K562 (cell line): ENCODE results near the gene CGN. TPM values are rescaled to one million over a fixed set of nuclear protein-coding genes. Genes with fewer than 3 reads are reported as not detected.

Source experiments
- ATAC-seq: fragments of 200-7000 bp; cut with Tn5 transposase; 3 replicates; pipeline ENCODE4 v1.9.1; 2020; ENCODE audit warnings: moderate library complexity
- BruUV-seq: library from RNA; stranded (reverse); fragments of 400-500 nt; replicated peaks from 2 replicates; lab custom pipeline; 2021; lab: Mats Ljungman, UMichigan
- CTCF ChIA-PET: fragments of 300-600 bp; formaldehyde crosslinking; extraction: SDS; loops from one replicate; lab custom pipeline; 2021; ENCODE audit warnings: low intra/inter-chr PET ratio; lab: Yijun Ruan, JAX
- POLR2A ChIA-PET: fragments of 300-600, 350-650 bp; sonication (Branson Sonifier 250); formaldehyde crosslinking; extraction: SDS; loops from one replicate; lab custom pipeline; 2021; ENCODE audit warnings: antibody characterized with exemption, inconsistent platforms; lab: Yijun Ruan, JAX
- DNase-seq, 4 experiments: peaks; one replicate each; pipeline versions ENCODE4 v3.0.0 to v3.0.0-alpha.2; 2011 to 2018; ENCODE audit warnings: low spot score in 3 of 4, mixed read lengths in 3 of 4; ENCODE audit errors: extremely low read depth in 1 of 4
- FAIRE-seq: peaks from 2 replicates; lab custom pipeline; 2011; peaks lifted over from hg19 to GRCh38; lab: Jason Lieb, UNC
- H2AFZ ChIP-seq: 2 replicates; pipeline ENCODE4 v1.6.0; 2011; ENCODE audit warnings: low read depth, low read length, control low read depth, inconsistent platforms
- H3K27ac ChIP-seq: fragments of 200-600 bp; 3 replicates; pipeline ENCODE4 v1.8.0; 2011; ENCODE audit warnings: low read depth, mild to moderate bottlenecking, control low read depth, inconsistent platforms, low read length, moderate library complexity, mixed read lengths; ENCODE audit errors: extremely low read depth
- H3K27me3 ChIP-seq, 2 experiments: fragments of 300-600 bp in 1 of 2; 2 replicates in 1 of 2; 3 replicates in 1 of 2; pipeline versions ENCODE4 v1.6.0 to v1.8.0; 2011; ENCODE audit warnings: inconsistent platforms in 2 of 2, low read length in 2 of 2, mild to moderate bottlenecking in 1 of 2, mixed read lengths in 1 of 2, moderate library complexity in 1 of 2; ENCODE audit not compliant: control insufficient read depth in 2 of 2, insufficient read depth in 2 of 2
- H3K36me3 ChIP-seq: fragments of 300-600 bp; 3 replicates; pipeline ENCODE4 v1.8.0; 2011; ENCODE audit warnings: mild to moderate bottlenecking, low read length, inconsistent platforms; ENCODE audit not compliant: control insufficient read depth, insufficient read depth
- H3K4me1 ChIP-seq, 2 experiments: fragments of 200-600 bp in 1 of 2; replicated peaks in 1 of 2; 2 replicates in 1 of 2; 3 replicates in 1 of 2; pipeline versions ENCODE4 v1.5.1 to v1.8.0; 2011; ENCODE audit warnings: inconsistent platforms in 2 of 2, low read length in 2 of 2, mild to moderate bottlenecking in 1 of 2, mixed read lengths in 1 of 2, moderate library complexity in 1 of 2; ENCODE audit not compliant: control insufficient read depth in 2 of 2, insufficient read depth in 2 of 2
- H3K4me2 ChIP-seq: 2 replicates; pipeline ENCODE4 v1.6.1; 2011; ENCODE audit warnings: low read length, control low read depth, inconsistent platforms, mixed read lengths; ENCODE audit not compliant: insufficient read depth
- H3K4me3 ChIP-seq: fragments of 200-600 bp; sonication (generic), shearing (Covaris generic); 2 replicates; pipeline ENCODE4 v1.5.1; 2016; ENCODE audit warnings: control low read depth, inconsistent platforms
- H3K79me2 ChIP-seq: fragments of 200-600 bp; 3 replicates; pipeline ENCODE4 v1.8.0; 2011; ENCODE audit warnings: low read length, inconsistent platforms; ENCODE audit not compliant: control insufficient read depth, insufficient read depth
- H3K9ac ChIP-seq, 2 experiments: 2 replicates each; pipeline versions ENCODE4 v1.6.0 to v1.6.1; 2011; ENCODE audit warnings: low read depth in 2 of 2, low read length in 2 of 2, control low read depth in 1 of 2, inconsistent platforms in 1 of 2, mild to moderate bottlenecking in 1 of 2, mixed read lengths in 1 of 2; ENCODE audit not compliant: insufficient read depth in 1 of 2
- H3K9me1 ChIP-seq: one replicate; pipeline ENCODE4 v1.6.0; 2011; ENCODE audit warnings: inconsistent platforms, mild to moderate bottlenecking, low read length, moderate library complexity; ENCODE audit not compliant: control insufficient read depth, insufficient read depth
- H3K9me3 ChIP-seq: replicated peaks from 2 replicates; pipeline ENCODE4 v1.5.1; 2011; ENCODE audit warnings: low read depth, low read length, inconsistent platforms; ENCODE audit not compliant: control insufficient read depth, insufficient read depth
- H4K20me1 ChIP-seq: replicated peaks from 2 replicates; pipeline ENCODE4 v1.6.1; 2011; ENCODE audit warnings: low read length, inconsistent platforms, mixed read lengths; ENCODE audit not compliant: control insufficient read depth, insufficient read depth
- MYNN ChIP-seq, 2 experiments: sonication (generic); formaldehyde crosslinking in 1 of 2; IDR thresholded peaks; 2 replicates each; pipeline versions ENCODE4 v1.5.0 to v1.6.1; 2016 to 2020; ENCODE audit warnings: antibody characterized with exemption in 1 of 2, missing genetic modification reagents in 1 of 2
- POLR2G ChIP-seq: fragments of 200-400 bp; formaldehyde crosslinking; IDR thresholded peaks from 2 replicates; pipeline ENCODE4 v1.6.1; 2017; ENCODE audit warnings: low read depth, mild to moderate bottlenecking, antibody characterized with exemption, low read length, moderate library complexity
- SMC3 ChIP-seq: conservative IDR thresholded peaks from 2 replicates; pipeline ENCODE4 v1.6.1; 2011; ENCODE audit warnings: low read depth, low read length, improper control_type of control experiment; ENCODE audit not compliant: insufficient read depth
- SRSF3 ChIP-seq: fragments of 200-400 bp; formaldehyde crosslinking; IDR thresholded peaks from 2 replicates; pipeline ENCODE4 v1.6.1; 2016; ENCODE audit warnings: mild to moderate bottlenecking, low read length, moderate library complexity; ENCODE audit not compliant: insufficient read depth
- SRSF9 ChIP-seq: fragments of 200-400 bp; formaldehyde crosslinking; IDR thresholded peaks from 2 replicates; pipeline ENCODE4 v1.6.1; 2017; ENCODE audit warnings: low read depth, low read length, borderline replicate concordance
- TCF7 ChIP-seq: sonication (generic); IDR thresholded peaks from 2 replicates; pipeline ENCODE4 v1.6.1; 2016; ENCODE audit warnings: antibody characterized with exemption, borderline replicate concordance
- THRAP3 ChIP-seq: fragments of 450-650 bp; IDR thresholded peaks from 2 replicates; pipeline ENCODE4 v1.6.1; 2016; ENCODE audit warnings: mild to moderate bottlenecking, inconsistent platforms, borderline replicate concordance
- ZBTB17 ChIP-seq: fragments of 450-650 bp; formaldehyde crosslinking; IDR thresholded peaks from 2 replicates; pipeline ENCODE4 v1.4.0; 2020; ENCODE audit warnings: mild to moderate bottlenecking
- ZNF263 ChIP-seq: sonication (generic); formaldehyde crosslinking; IDR thresholded peaks from 2 replicates; pipeline ENCODE4 v1.8.0; 2022; ENCODE audit warnings: mild to moderate bottlenecking, missing genetic modification reagents, borderline replicate concordance
- WGBS: fragments of 100-300 bp; shearing (Covaris generic); methylation state at CpG from one replicate; pipeline ENCODE4 v1.1.6; 2016; ENCODE audit warnings: low coverage, mixed read lengths; ENCODE audit not compliant: insufficient coverage; ENCODE audit errors: missing lambda C conversion rate; 5-methylcytosine and 5-hydroxymethylcytosine counted together
- in situ Hi-C: fragments of 300-500 bp; cut with MboI; formaldehyde crosslinking; loops from 4 replicates; pipeline ENCODE4 v1.15.0; 2018; ENCODE audit warnings: inconsistent platforms, mixed read lengths
- intact Hi-C: fragments of 100-400 bp; cut with micrococcal nuclease; formaldehyde crosslinking; loops from 2 replicates; pipeline ENCODE4 v1.14.2; 2022
- polyA plus RNA-seq, 8 experiments: library from polyadenylated mRNA; depleted of rRNA in 4 of 8; stranded (reverse) in 5 of 8; unstranded in 3 of 8; fragments of >200 nt; fragmentation: Nextera tagmentation in 2 of 8; fragmentation: Illumina TruSeq in 1 of 8; extraction: Ambion mirVana in 2 of 8; extraction: Trizol in 1 of 8; gene quantifications; 2 replicates each; pipeline versions ENCODE4 v1.2.1 to v1.2.3, GENCODE V29; 2011 to 2014; ENCODE audit warnings: inconsistent platforms in 1 of 8, missing spikeins in 1 of 8
- total RNA-seq, 7 experiments: library from RNA; depleted of rRNA in 6 of 7; stranded (reverse); fragments of >200 nt in 6 of 7; fragmentation: Illumina TruSeq in 2 of 7; extraction: Trizol in 2 of 7; gene quantifications; 2 replicates each; pipeline versions ENCODE4 v1.2.1 to v1.2.3, GENCODE V29; 2011 to 2021; ENCODE audit warnings: low replicate concordance in 1 of 7
- TF ChIP-seq, protein P1 (sequence below), 2 experiments: fragments of 200-800 bp in 1 of 2; sonication (Bioruptor generic) in 1 of 2; sonication (generic) in 1 of 2; formaldehyde crosslinking in 1 of 2; IDR thresholded peaks in 1 of 2; conservative IDR thresholded peaks in 1 of 2; 2 replicates each; pipeline versions ENCODE4 v1.5.0 to v1.6.1; 2016 to 2020; ENCODE audit warnings: missing compliant biosample characterization in 1 of 2, missing genetic modification characterization in 1 of 2, missing genetic modification reagents in 1 of 2
- TF ChIP-seq, protein P2 (sequence below), 3 experiments: fragments of 200-800 bp in 1 of 3; fragments of 250-450 bp in 1 of 3; fragments of 450-650 bp in 1 of 3; sonication (Bioruptor Pico) in 1 of 3; sonication (Bioruptor generic) in 1 of 3; formaldehyde crosslinking in 1 of 3; IDR thresholded peaks; 2 replicates each; pipeline versions ENCODE4 v1.6.1 to v1.8.0; 2016 to 2022; ENCODE audit warnings: mild to moderate bottlenecking in 2 of 3, missing genetic modification characterization in 2 of 3, missing compliant biosample characterization in 1 of 3, moderate library complexity in 1 of 3
- TF ChIP-seq, protein P3 (sequence below): sonication (generic); IDR thresholded peaks from 2 replicates; pipeline ENCODE4 v1.6.1; 2016

The CGN gene
- total and polyA plus RNA-seq, 9 of the 15 experiments (the other 6 are each of a cell fraction or from before 2014, with no cell fraction given), result 0.03 to 1.4 (median 0.14) TPM; not detected in 2

DNA sequence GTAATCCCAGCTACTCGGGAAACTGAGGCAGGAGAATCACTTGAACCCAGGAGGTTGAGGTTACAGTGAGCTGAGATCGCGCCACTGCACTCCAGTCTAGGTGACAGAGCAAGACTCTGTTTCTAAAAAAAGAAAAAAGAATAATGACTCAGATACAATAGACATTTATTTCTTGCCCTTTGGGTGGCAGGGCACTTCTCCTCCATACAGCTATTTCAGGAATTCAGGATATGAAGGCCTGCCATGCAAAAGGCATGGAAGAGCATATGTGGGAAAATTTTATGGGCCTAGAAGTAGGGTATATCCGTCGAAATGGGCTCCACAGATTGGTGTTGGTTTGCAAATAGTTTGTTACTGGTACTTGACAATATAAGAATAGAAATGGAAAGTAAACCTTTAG, 31.7 kb upstream of the CGN start:
- ChIA-PET CTCF (no interaction called here), POLR2A (interaction anchor here (0.7 kb wide), 1 partner anchor 70 kb away, joined by 3 read pairs; no protein-coding TSS in a partner anchor)
- Histone ChIP-seq H3K9me1 (no peaks in the 10 kb centered on the region), H3K9ac (no peak overlapping the region), H3K36me3 (no peaks in the 10 kb centered on the region), H3K27me3 (no peaks in the 10 kb centered on the region), H3K4me2 (no peak overlapping the region), H3K9me3 (peaks cover 2% of the 10 kb centered on the region; the same call in 1 of the 2 replicates), H3K4me1 (no peaks in the 10 kb centered on the region), H3K79me2 (no peaks in the 10 kb centered on the region), H3K4me3 (no peak overlapping the region), H2AFZ (no peak overlapping the region), H3K27ac (no peak overlapping the region), H4K20me1 (no peaks in the 10 kb centered on the region)
- BruUV-seq, result no TSS peak
- 0% methylated on average over 3 of the region's 5 CpGs for WGBS
- no peak for DNase-seq
- FAIRE-seq, result no peak
- in situ Hi-C loops, result no loop called here
- TF ChIP-seq SMC3, result no peak
- TF ChIP-seq ZBTB17 (CRISPR knock-in tag), result no peak
- no peak for TF ChIP-seq ZNF263
- TF ChIP-seq SRSF3, result no peak
- TF ChIP-seq MYNN (IDR thresholded peaks at IDR 0.05), result no peak
- no peak for TF ChIP-seq MYNN (CRISPR knock-in tag; IDR thresholded peaks at IDR 0.05)
- no peak for TF ChIP-seq THRAP3
- no peak for TF ChIP-seq TCF7
- TF ChIP-seq, protein P1, sequence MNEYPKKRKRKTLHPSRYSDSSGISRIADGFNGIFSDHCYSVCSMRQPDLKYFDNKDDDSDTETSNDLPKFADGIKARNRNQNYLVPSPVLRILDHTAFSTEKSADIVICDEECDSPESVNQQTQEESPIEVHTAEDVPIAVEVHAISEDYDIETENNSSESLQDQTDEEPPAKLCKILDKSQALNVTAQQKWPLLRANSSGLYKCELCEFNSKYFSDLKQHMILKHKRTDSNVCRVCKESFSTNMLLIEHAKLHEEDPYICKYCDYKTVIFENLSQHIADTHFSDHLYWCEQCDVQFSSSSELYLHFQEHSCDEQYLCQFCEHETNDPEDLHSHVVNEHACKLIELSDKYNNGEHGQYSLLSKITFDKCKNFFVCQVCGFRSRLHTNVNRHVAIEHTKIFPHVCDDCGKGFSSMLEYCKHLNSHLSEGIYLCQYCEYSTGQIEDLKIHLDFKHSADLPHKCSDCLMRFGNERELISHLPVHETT (CRISPR knock-in tag; conservative IDR thresholded peaks at IDR 0.05 in 1 of 2, IDR thresholded peaks at IDR 0.05 in 1 of 2), result no peak
- no peak for TF ChIP-seq SRSF9
- no peak for TF ChIP-seq POLR2G
- TF ChIP-seq, protein P2, sequence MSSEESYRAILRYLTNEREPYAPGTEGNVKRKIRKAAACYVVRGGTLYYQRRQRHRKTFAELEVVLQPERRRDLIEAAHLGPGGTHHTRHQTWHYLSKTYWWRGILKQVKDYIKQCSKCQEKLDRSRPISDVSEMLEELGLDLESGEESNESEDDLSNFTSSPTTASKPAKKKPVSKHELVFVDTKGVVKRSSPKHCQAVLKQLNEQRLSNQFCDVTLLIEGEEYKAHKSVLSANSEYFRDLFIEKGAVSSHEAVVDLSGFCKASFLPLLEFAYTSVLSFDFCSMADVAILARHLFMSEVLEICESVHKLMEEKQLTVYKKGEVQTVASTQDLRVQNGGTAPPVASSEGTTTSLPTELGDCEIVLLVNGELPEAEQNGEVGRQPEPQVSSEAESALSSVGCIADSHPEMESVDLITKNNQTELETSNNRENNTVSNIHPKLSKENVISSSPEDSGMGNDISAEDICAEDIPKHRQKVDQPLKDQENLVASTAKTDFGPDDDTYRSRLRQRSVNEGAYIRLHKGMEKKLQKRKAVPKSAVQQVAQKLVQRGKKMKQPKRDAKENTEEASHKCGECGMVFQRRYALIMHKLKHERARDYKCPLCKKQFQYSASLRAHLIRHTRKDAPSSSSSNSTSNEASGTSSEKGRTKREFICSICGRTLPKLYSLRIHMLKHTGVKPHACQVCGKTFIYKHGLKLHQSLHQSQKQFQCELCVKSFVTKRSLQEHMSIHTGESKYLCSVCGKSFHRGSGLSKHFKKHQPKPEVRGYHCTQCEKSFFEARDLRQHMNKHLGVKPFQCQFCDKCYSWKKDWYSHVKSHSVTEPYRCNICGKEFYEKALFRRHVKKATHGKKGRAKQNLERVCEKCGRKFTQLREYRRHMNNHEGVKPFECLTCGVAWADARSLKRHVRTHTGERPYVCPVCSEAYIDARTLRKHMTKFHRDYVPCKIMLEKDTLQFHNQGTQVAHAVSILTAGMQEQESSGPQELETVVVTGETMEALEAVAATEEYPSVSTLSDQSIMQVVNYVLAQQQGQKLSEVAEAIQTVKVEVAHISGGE (CRISPR knock-in tag; IDR thresholded peaks at IDR 0.05), result no peak
- TF ChIP-seq, protein P3, sequence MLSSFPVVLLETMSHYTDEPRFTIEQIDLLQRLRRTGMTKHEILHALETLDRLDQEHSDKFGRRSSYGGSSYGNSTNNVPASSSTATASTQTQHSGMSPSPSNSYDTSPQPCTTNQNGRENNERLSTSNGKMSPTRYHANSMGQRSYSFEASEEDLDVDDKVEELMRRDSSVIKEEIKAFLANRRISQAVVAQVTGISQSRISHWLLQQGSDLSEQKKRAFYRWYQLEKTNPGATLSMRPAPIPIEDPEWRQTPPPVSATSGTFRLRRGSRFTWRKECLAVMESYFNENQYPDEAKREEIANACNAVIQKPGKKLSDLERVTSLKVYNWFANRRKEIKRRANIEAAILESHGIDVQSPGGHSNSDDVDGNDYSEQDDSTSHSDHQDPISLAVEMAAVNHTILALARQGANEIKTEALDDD, result no peak
- intact Hi-C loops, result no loop called here
- no peak for ATAC-seq
